ENCODE measurements around the gene FARS2. TPM values are rescaled to one million over a fixed set of nuclear protein-coding genes. Genes with fewer than 3 reads are reported as not detected.

The FARS2 gene
- total and polyA plus RNA-seq, 2 of the 13 experiments (the other 11 are each of a cell fraction or from before 2014, with no cell fraction given) = 15.4 to 26.0 TPM

DNA sequence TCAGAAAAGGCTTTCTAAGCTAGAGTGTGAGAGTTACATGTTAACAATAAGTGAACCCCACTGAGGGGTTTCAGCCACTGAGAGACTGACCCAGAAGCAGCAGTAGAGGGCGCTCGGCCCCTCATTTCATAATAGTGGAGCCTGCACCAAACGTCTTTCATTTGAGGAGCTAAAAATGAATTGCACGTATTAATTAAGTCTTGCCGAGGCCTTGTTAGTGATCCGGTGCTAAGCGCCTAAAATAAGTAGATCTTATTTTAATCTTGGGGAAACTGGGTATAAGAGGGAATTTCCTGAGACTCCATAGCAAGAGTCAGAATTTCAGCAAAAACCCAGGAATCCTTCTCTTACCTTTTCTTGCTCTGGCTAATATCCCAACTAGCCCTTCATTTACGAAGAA, 209.7 kb downstream of the FARS2 start (continued):
- TF ChIP-seq, protein P1, sequence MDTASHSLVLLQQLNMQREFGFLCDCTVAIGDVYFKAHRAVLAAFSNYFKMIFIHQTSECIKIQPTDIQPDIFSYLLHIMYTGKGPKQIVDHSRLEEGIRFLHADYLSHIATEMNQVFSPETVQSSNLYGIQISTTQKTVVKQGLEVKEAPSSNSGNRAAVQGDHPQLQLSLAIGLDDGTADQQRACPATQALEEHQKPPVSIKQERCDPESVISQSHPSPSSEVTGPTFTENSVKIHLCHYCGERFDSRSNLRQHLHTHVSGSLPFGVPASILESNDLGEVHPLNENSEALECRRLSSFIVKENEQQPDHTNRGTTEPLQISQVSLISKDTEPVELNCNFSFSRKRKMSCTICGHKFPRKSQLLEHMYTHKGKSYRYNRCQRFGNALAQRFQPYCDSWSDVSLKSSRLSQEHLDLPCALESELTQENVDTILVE (CRISPR knock-in tag; IDR thresholded peaks at IDR 0.05) = 0 out of 2 replicates have a peak, but pooled peaks have one; percentile 31
- 0 out of 2 replicates have a peak, but pooled peaks have one; percentile 26 for TF ChIP-seq ZNF205 (CRISPR knock-in tag; IDR thresholded peaks at IDR 0.05)

DNA sequence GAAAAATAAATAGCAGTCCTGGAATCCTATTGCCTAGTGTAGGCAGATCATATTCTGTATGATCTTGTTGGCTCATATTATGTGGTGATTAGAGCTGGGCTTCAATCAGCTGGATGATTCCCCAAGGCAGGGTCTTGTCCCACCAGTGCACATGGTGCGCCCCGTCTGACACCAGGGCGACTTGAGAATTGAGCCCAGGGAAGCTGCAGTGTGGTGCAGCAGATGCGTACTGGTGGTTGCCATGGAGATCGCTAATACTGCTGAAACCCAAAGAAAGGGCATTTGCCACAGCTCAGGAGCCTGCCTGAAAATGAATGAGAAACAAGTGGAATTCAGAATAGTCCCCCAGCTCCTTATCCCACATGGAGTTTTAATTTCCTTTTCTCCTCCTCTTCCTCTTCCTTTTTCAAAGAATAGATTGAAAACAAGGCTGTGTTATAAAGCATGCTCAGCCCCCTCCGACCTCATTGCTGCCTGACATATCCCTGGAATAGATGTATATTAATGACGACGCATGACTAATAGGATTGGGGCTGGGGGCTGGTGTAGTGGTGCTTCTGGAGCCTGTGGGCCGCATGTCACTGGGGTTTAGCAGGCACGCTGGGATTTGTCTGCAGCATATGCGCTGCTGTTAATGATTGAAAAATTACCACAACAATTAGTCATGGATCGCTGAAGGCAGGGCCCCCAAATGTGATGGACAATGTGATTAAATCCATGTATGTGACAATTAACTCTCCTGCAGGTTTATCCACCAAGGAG, 210.5 kb downstream of the FARS2 start:
- ChIA-PET POLR2A (no interaction called here), CTCF (ENCODE audit: low intra/inter-chr PET ratio, low total read pairs) (interaction anchor here (0.7 to 1.7 kb wide), 2 partner anchors 295 to 1076 kb away, joined by 3 to 7 read pairs; no protein-coding TSS in a partner anchor)
- intact Hi-C loops (cut with micrococcal nuclease; ENCODE audit: unreplicated experiment) (loop anchor here (2.0 to 10.0 kb wide), 3 partner anchors 420 to 1075 kb away; no protein-coding TSS in a partner anchor), in situ Hi-C loops (cut with HindIII; ENCODE audit: extremely low pct_ligation_motif_present, low pct_unique_long_range_greater_than_20kb) (no loop called here)
- no peaks in the 10 kb centered on the region for H3K79me2 ChIP-seq (ENCODE audit: insufficient read depth, low read length)
- no peak overlapping the region for H3K4me3 ChIP-seq (replicated peaks in 1 of 3; ENCODE audit: insufficient read depth in 1 of 3, low read depth in 2 of 3, low read length in 3 of 3)
- no peak overlapping the region for H2AFZ ChIP-seq (ENCODE audit: low read length)
- no TSS peak for BruUV-seq (replicated peaks)
- ATAC-seq (no peak), DNase-seq (ENCODE audit: low spot score) (no peak), FAIRE-seq (no peak)
- H3K27me3 ChIP-seq (ENCODE audit: control insufficient read depth in 1 of 2, insufficient read depth in 2 of 2, low read length in 2 of 2) = no peaks in the 10 kb centered on the region
- H4K20me1 ChIP-seq (ENCODE audit: insufficient read depth, low read length) = no peaks in the 10 kb centered on the region
- H3K9ac ChIP-seq (ENCODE audit: insufficient read depth, low read depth, low read length) = no peak overlapping the region
- 96% methylated on average over 12 of the region's 12 CpGs for WGBS (ENCODE audit: low lambda C conversion rate)
- no peak overlapping the region for H3K4me2 ChIP-seq (ENCODE audit: low read depth, low read length)
- no peak overlapping the region for H3K27ac ChIP-seq (ENCODE audit: extremely low read length, insufficient read depth, low read length)
- TF ChIP-seq NR3C1 (CRISPR knock-in tag; IDR thresholded peaks at IDR 0.05) (no peak), RFXAP (CRISPR knock-in tag; IDR thresholded peaks at IDR 0.05; ENCODE audit: borderline replicate concordance) (no peak), ZNF3 (CRISPR knock-in tag; IDR thresholded peaks at IDR 0.05) (no peak), ZFP37 (CRISPR knock-in tag; IDR thresholded peaks at IDR 0.05; ENCODE audit: borderline replicate concordance) (no peak), CCAR2 (optimal IDR thresholded peaks at IDR 0.05; ENCODE audit: low read depth, low read length) (no peak), ZBTB10 (CRISPR knock-in tag; IDR thresholded peaks at IDR 0.05; ENCODE audit: borderline replicate concordance) (no peak), DRAP1 (CRISPR knock-in tag; IDR thresholded peaks at IDR 0.05) (no peak), ZNF18 (CRISPR knock-in tag; IDR thresholded peaks at IDR 0.05; ENCODE audit: insufficient replicate concordance) (no peak), MAF1 (CRISPR knock-in tag; IDR thresholded peaks at IDR 0.05; ENCODE audit: borderline replicate concordance) (no peak), ZBTB38 (CRISPR knock-in tag; IDR thresholded peaks at IDR 0.05) (no peak), KDM6A (CRISPR knock-in tag; IDR thresholded peaks at IDR 0.05; ENCODE audit: low read depth) (no peak)
- TF ChIP-seq, protein P2, sequence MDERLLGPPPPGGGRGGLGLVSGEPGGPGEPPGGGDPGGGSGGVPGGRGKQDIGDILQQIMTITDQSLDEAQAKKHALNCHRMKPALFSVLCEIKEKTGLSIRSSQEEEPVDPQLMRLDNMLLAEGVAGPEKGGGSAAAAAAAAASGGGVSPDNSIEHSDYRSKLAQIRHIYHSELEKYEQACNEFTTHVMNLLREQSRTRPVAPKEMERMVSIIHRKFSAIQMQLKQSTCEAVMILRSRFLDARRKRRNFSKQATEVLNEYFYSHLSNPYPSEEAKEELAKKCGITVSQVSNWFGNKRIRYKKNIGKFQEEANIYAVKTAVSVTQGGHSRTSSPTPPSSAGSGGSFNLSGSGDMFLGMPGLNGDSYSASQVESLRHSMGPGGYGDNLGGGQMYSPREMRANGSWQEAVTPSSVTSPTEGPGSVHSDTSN (CRISPR knock-in tag; IDR thresholded peaks at IDR 0.05) = no peak
- H3K9me3 ChIP-seq (ENCODE audit: low read length) = no peaks in the 10 kb centered on the region
- no peaks in the 10 kb centered on the region for H3K36me3 ChIP-seq (replicated peaks in 1 of 2; ENCODE audit: control insufficient read depth in 1 of 2, insufficient read depth in 2 of 2, low read length in 2 of 2)
- no peaks in the 10 kb centered on the region for H3K4me1 ChIP-seq (ENCODE audit: insufficient read depth, low read length)

Measured in HepG2 (cell line).